HCT116 (cell line): Measurements from ENCODE around the gene CIRBP. TPM values are rescaled to one million over a fixed set of nuclear protein-coding genes. Genes with fewer than 3 reads are reported as not detected.
A peak's percentile ranks its signal among the peaks of the same experiment; 100 is the strongest.

Experiments
- ATAC-seq: fragments of 200-7000 bp; cut with Tn5 transposase; 2 replicates; pipeline ENCODE4 v1.9.1; 2020; ENCODE audit warnings: mild to moderate bottlenecking, moderate library complexity
- BruUV-seq: library from RNA; stranded (reverse); fragments of 400-500 nt; replicated peaks from 2 replicates; lab custom pipeline; 2021; lab: Mats Ljungman, UMichigan
- CTCF ChIA-PET: fragments of 300-600 bp; sonication (Branson Sonifier 250); formaldehyde crosslinking; loops from one replicate; lab custom pipeline; 2021; ENCODE audit warnings: antibody characterized with exemption; lab: Charles Lee
- POLR2A ChIA-PET: fragments of 300-600, 350-600 bp; sonication (Branson Sonifier 250); formaldehyde crosslinking; loops from one replicate; lab custom pipeline; 2021; ENCODE audit warnings: antibody characterized with exemption; lab: Charles Lee
- RAD21 ChIA-PET, 2 experiments: fragments of 300-600 bp; sonication (Branson Sonifier 250); formaldehyde crosslinking; loops; one replicate each; lab custom pipeline; 2023; ENCODE audit warnings: low total read pairs in 2 of 2; ENCODE audit not compliant: uncharacterized antibody in 2 of 2, unreplicated experiment in 2 of 2, low non-redundant PET in 1 of 2; lab: Charles Lee
- DNase-seq: peaks from one replicate; pipeline ENCODE4 v3.0.0-alpha.2; 2010; ENCODE audit warnings: low read depth, low spot score
- H2AFZ ChIP-seq: fragments of 200-600 bp; shearing (Covaris generic), sonication (generic); 2 replicates; pipeline ENCODE4 v1.6.1; 2017; ENCODE audit warnings: low read depth, mixed run types, mixed read lengths, antibody characterized with exemption, low read length; ENCODE audit not compliant: poor library complexity, severe bottlenecking
- H3K27ac ChIP-seq: 2 replicates; pipeline ENCODE4 v1.5.1; 2012; ENCODE audit warnings: low read depth, low read length
- H3K27me3 ChIP-seq: fragments of 200-600 bp; sonication (generic); 2 replicates; pipeline ENCODE4 v1.6.1; 2016; ENCODE audit warnings: mixed run types, low read length, mixed read lengths; ENCODE audit not compliant: insufficient read depth
- H3K36me3 ChIP-seq, 2 experiments: fragments of 200-500 bp in 1 of 2; fragments of 200-600 bp in 1 of 2; sonication (Bioruptor generic) in 1 of 2; sonication (generic) in 1 of 2; 2 replicates each; pipeline versions ENCODE4 v1.5.1 to v1.6.1; 2014 to 2016; ENCODE audit warnings: low read length in 2 of 2, inconsistent platforms in 1 of 2, mixed read lengths in 1 of 2, mixed run types in 1 of 2; ENCODE audit not compliant: insufficient read depth in 2 of 2, control insufficient read depth in 1 of 2
- H3K4me1 ChIP-seq, 2 experiments: fragments of 200-600 bp in 1 of 2; sonication (generic) in 1 of 2; 2 replicates each; pipeline versions ENCODE4 v1.5.1 to v1.6.1; 2012 to 2017; ENCODE audit warnings: low read length in 2 of 2, inconsistent platforms in 1 of 2, mild to moderate bottlenecking in 1 of 2, mixed read lengths in 1 of 2, mixed run types in 1 of 2, moderate library complexity in 1 of 2; ENCODE audit not compliant: insufficient read depth in 2 of 2, control insufficient read depth in 1 of 2
- H3K4me2 ChIP-seq: fragments of 200-600 bp; sonication (generic); 2 replicates; pipeline ENCODE4 v1.6.1; 2017; ENCODE audit warnings: mixed run types, low read length, mixed read lengths
- H3K4me3 ChIP-seq, 2 experiments: fragments of 200-600 bp in 1 of 2; sonication (generic) in 1 of 2; replicated peaks in 1 of 2; 2 replicates each; pipeline ENCODE4 v1.5.1; 2011 to 2016; ENCODE audit warnings: low read length in 2 of 2, control low read depth in 1 of 2, low read depth in 1 of 2, mild to moderate bottlenecking in 1 of 2, mixed read lengths in 1 of 2, mixed run types in 1 of 2
- H3K79me2 ChIP-seq: fragments of 200-600 bp; sonication (generic); 2 replicates; pipeline ENCODE4 v1.6.1; 2017; ENCODE audit warnings: mild to moderate bottlenecking, mixed run types, low read length, moderate library complexity, mixed read lengths; ENCODE audit not compliant: insufficient read depth
- H3K9ac ChIP-seq: fragments of 200-600 bp; sonication (generic); 2 replicates; pipeline ENCODE4 v1.6.1; 2016; ENCODE audit warnings: low read length, mixed read lengths
- H3K9me2 ChIP-seq: fragments of 200-600 bp; sonication (generic), shearing (Covaris generic); 2 replicates; pipeline ENCODE4 v1.6.1; 2017; ENCODE audit warnings: mixed run types, mild to moderate bottlenecking, moderate library complexity; ENCODE audit not compliant: insufficient read depth
- H3K9me3 ChIP-seq, 2 experiments: fragments of 200-500 bp in 1 of 2; fragments of 200-600 bp in 1 of 2; sonication (Bioruptor generic) in 1 of 2; sonication (generic) in 1 of 2; 2 replicates each; pipeline ENCODE4 v1.6.1; 2014 to 2017; ENCODE audit warnings: low read length in 2 of 2, mixed read lengths in 2 of 2, inconsistent platforms in 1 of 2, low read depth in 1 of 2, mild to moderate bottlenecking in 1 of 2, mixed run types in 1 of 2, moderate library complexity in 1 of 2; ENCODE audit not compliant: control insufficient read depth in 1 of 2, insufficient read depth in 1 of 2
- H4K20me1 ChIP-seq: fragments of 200-600 bp; sonication (generic), shearing (Covaris generic); 2 replicates; pipeline ENCODE4 v1.6.1; 2017; ENCODE audit warnings: mixed run types, mild to moderate bottlenecking, moderate library complexity; ENCODE audit not compliant: insufficient read depth
- EGR1 ChIP-seq: IDR thresholded peaks from 2 replicates; pipeline ENCODE4 v1.6.1; 2012; ENCODE audit warnings: low read depth
- EZH2 ChIP-seq: fragments of 200-600 bp; sonication (generic); IDR thresholded peaks from 2 replicates; pipeline ENCODE4 v1.6.1; 2017; ENCODE audit warnings: antibody characterized with exemption, mixed run types
- EZH2phosphoT487 ChIP-seq: fragments of 200-600 bp; IDR thresholded peaks from 2 replicates; pipeline ENCODE4 v1.6.1; 2018; ENCODE audit warnings: antibody characterized with exemption, borderline replicate concordance
- JUND ChIP-seq: IDR thresholded peaks from 2 replicates; pipeline ENCODE4 v1.6.1; 2012
- POLR2AphosphoS5 ChIP-seq: IDR thresholded peaks from 2 replicates; pipeline ENCODE4 v1.6.1; 2011; ENCODE audit warnings: mild to moderate bottlenecking, low read depth, low read length, moderate library complexity
- SIN3A ChIP-seq: IDR thresholded peaks from 2 replicates; pipeline ENCODE4 v1.6.1; 2012; ENCODE audit warnings: low read depth
- SP1 ChIP-seq: IDR thresholded peaks from 2 replicates; pipeline ENCODE4 v1.6.1; 2012; ENCODE audit warnings: low read depth
- TCF7L2 ChIP-seq: IDR thresholded peaks from 2 replicates; pipeline ENCODE4 v1.7.0; 2011; ENCODE audit warnings: borderline replicate concordance, inconsistent platforms; ENCODE audit not compliant: insufficient read depth, insufficient read length; ENCODE audit errors: extremely low read depth
- ZBTB33 ChIP-seq: IDR thresholded peaks from 2 replicates; pipeline ENCODE4 v1.6.1; 2011; ENCODE audit warnings: mild to moderate bottlenecking, low read length, moderate library complexity; ENCODE audit not compliant: insufficient replicate concordance; ENCODE audit errors: extremely low read depth
- ZFX ChIP-seq: fragments of 450-650 bp; IDR thresholded peaks from 2 replicates; pipeline ENCODE4 v1.6.1; 2017
- ZNF274 ChIP-seq: fragments of 200-500 bp; sonication (Bioruptor generic); IDR thresholded peaks from 2 replicates; pipeline ENCODE4 v1.6.1; 2014; ENCODE audit warnings: mild to moderate bottlenecking, low read depth, low read length, inconsistent platforms
- intact Hi-C: fragments of 100-400 bp; cut with micrococcal nuclease; formaldehyde crosslinking; loops from 2 replicates; pipeline ENCODE4 v1.10.0; 2022
- total RNA-seq: library from RNA; stranded (reverse); gene quantifications from one replicate; pipeline ENCODE4 v1.2.1, GENCODE V29; 2021; ENCODE audit not compliant: unreplicated experiment

The CIRBP gene
- total RNA-seq, 1 experiment from 2014 or later = 276 TPM

DNA sequence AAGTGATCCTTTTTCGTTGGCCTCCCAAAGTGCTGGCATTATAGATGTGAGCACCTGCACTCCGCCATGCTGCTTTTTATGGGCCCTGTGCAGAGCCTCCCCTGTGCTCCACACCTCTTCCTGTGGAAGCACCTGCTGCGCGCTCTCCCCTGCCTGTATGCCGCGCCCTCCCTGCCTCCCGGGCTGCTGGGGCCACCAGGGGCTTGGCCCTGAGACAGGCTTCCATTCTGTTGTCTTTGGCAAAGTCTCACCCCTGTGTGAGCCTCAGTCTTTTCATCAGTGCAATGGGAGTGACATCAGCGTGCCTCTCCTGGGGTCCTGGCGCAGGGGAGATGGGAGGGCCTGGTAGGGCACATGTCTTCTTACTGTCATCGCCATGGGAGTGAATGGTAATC is 7.5 kb downstream of the CIRBP start (continued):
- TF ChIP-seq EZH2 (no peak), EZH2phosphoT487 (no peak)

DNA sequence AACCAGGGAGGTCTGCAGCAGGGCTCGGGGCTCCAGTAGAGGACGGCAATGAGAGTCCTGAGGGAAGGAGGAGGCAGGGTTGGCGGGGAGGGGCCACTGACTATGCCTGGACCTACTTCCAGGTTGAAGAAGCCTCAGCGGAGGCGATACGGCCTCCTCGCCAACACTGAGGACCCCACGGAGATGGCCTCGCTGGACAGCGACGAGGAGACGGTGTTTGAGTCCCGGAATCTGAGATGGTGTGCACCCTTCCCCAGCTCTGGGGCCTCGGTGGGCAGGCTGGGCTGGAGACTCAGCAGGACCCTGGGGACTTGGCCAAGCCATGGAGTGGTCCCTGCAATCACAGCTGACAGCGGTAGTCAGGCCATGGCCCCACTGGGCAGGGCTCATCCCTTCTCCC is 7.9 kb downstream of the CIRBP start:
- no peak for ATAC-seq
- no peaks in the 10 kb centered on the region for H3K9me2 ChIP-seq
- CTCF ChIA-PET = no interaction called here
- intact Hi-C loops = loop anchor here (10.0 kb wide), 1 partner anchor 128 kb away; the partner anchor contains the start of genes DAZAP1 and GAMT
- H4K20me1 ChIP-seq = no peaks in the 10 kb centered on the region
- peaks cover 46% of the 10 kb centered on the region for H3K79me2 ChIP-seq
- H3K9me3 ChIP-seq = no peaks in the 10 kb centered on the region
- peaks cover 17 to 40% of the 10 kb centered on the region in 2 experiments for H3K4me1 ChIP-seq
- DNase-seq = no peak
- H3K4me2 ChIP-seq = peak overlapping the region; percentile 99
- peak overlapping the region; percentile 100 for H3K27ac ChIP-seq
- no peaks in the 10 kb centered on the region for H3K27me3 ChIP-seq
- peaks cover 18 to 26% of the 10 kb centered on the region in 2 experiments; a peak in 3 of 4 replicates for H3K36me3 ChIP-seq
- peak overlapping the region in 1 of 2 experiments; percentile 85; a peak in 3 of 4 replicates for H3K4me3 ChIP-seq
- POLR2A ChIA-PET = no interaction called here
- TF ChIP-seq ZNF274 (no peak), SIN3A (no peak), ZFX (no peak), TCF7L2 (no peak), EGR1 (no peak)
- H3K9ac ChIP-seq = peak overlapping the region; percentile 97
- RAD21 ChIA-PET = no interaction called here
- BruUV-seq = no TSS peak
- H2AFZ ChIP-seq = no peak overlapping the region

DNA sequence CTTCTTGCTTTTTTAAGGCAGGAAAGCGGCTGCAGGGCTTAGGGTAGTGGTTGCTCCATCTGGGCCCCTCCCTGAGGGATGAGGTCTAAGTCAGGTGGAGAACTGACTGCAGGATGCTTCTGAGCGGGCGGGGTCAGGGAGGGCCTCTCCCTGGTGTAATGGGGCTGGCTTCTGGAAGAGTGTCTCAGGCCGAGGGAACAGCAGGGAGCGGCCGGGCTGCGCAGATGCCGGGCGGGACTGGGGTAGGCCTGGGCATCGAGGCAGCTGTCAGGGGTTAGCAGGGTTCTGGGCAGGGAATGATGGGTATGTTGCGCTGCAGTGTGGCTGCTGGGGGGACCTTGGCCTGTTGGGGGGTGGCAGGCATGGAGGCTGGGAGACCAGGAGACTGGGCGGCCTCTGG is 8.9 kb downstream of the CIRBP start:
- no peak for ATAC-seq

More for the DNA sequence above, 8.9 kb downstream of the CIRBP start:
- no peak overlapping the region for H3K4me2 ChIP-seq
- intact Hi-C loops = loop anchor here (10.0 kb wide), 1 partner anchor 127 kb away; the partner anchor contains the start of genes DAZAP1 and GAMT
- peaks cover 36% of the 10 kb centered on the region for H3K79me2 ChIP-seq
- no peaks in the 10 kb centered on the region for H3K9me2 ChIP-seq
- H3K9ac ChIP-seq = no peak overlapping the region
- peaks cover 17 to 40% of the 10 kb centered on the region in 2 experiments for H3K4me1 ChIP-seq
- no peak overlapping the region for H2AFZ ChIP-seq
- peaks cover 8 to 17% of the 10 kb centered on the region in 2 experiments; a peak in 3 of 4 replicates for H3K36me3 ChIP-seq
- H4K20me1 ChIP-seq = no peaks in the 10 kb centered on the region
- no peaks in the 10 kb centered on the region for H3K27me3 ChIP-seq
- H3K4me3 ChIP-seq = no peak overlapping the region
- no TSS peak for BruUV-seq
- ChIA-PET POLR2A (interaction anchor here (0.6 kb wide), 1 partner anchor 137 kb away, joined by 3 read pairs; no protein-coding TSS in a partner anchor), RAD21 (no interaction called here), CTCF (no interaction called here)
- H3K9me3 ChIP-seq = no peaks in the 10 kb centered on the region
- DNase-seq = no peak
- no peak for TF ChIP-seq SIN3A
- no peak for TF ChIP-seq JUND
- no peak for TF ChIP-seq ZFX
- TF ChIP-seq SP1 = no peak
- TF ChIP-seq EGR1 = no peak
- TF ChIP-seq ZBTB33 = no peak
- no peak for TF ChIP-seq POLR2AphosphoS5
- no peak overlapping the region for H3K27ac ChIP-seq
